GM23248 (cell line): ENCODE data around the gene PTGFRN. TPM values are rescaled to one million over a fixed set of nuclear protein-coding genes. Genes with fewer than 3 reads are reported as not detected.
"Not testable (repeated sequence)": the region's sequence is repeated elsewhere in the genome, so short reads cannot be mapped to it uniquely, and the experiment has no call there.

Experiments used
- DNase-seq: peaks from one replicate; pipeline ENCODE4 v3.0.0-alpha.2; 2015
- H2AFZ ChIP-seq: fragments of 200-600 bp; sonication (generic); 2 replicates; pipeline ENCODE4 v1.6.1; 2016; ENCODE audit warnings: antibody characterized with exemption
- H3F3A ChIP-seq: fragments of 200-600 bp; sonication (generic); 2 replicates; pipeline ENCODE4 v1.6.1; 2016; ENCODE audit warnings: mild to moderate bottlenecking, antibody characterized with exemption, mixed run types; ENCODE audit not compliant: insufficient read depth
- H3K27ac ChIP-seq: fragments of 200-600 bp; sonication (generic); 2 replicates; pipeline ENCODE4 v1.5.1; 2016; ENCODE audit warnings: mild to moderate bottlenecking
- H3K27me3 ChIP-seq: fragments of 200-600 bp; sonication (generic); replicated peaks from 2 replicates; pipeline ENCODE4 v1.6.1; 2016; ENCODE audit warnings: mild to moderate bottlenecking; ENCODE audit not compliant: insufficient read depth
- H3K36me3 ChIP-seq: fragments of 200-600 bp; sonication (generic); 2 replicates; pipeline ENCODE4 v1.6.1; 2016; ENCODE audit warnings: low read depth, mild to moderate bottlenecking
- H3K4me1 ChIP-seq: fragments of 200-600 bp; sonication (generic); 2 replicates; pipeline ENCODE4 v1.6.1; 2016; ENCODE audit warnings: mild to moderate bottlenecking; ENCODE audit not compliant: insufficient read depth
- H3K4me2 ChIP-seq: fragments of 200-600 bp; sonication (generic); one replicate; pipeline ENCODE4 v1.6.1; 2016; ENCODE audit warnings: mild to moderate bottlenecking; ENCODE audit not compliant: unreplicated experiment
- H3K4me3 ChIP-seq: fragments of 200-600 bp; sonication (generic); 2 replicates; pipeline ENCODE4 v1.5.1; 2016; ENCODE audit warnings: mild to moderate bottlenecking
- H3K79me2 ChIP-seq: fragments of 200-600 bp; sonication (generic); 2 replicates; pipeline ENCODE4 v1.6.1; 2016; ENCODE audit warnings: mild to moderate bottlenecking; ENCODE audit not compliant: insufficient read depth
- H3K9ac ChIP-seq: fragments of 200-600 bp; sonication (generic); 2 replicates; pipeline ENCODE4 v1.6.1; 2016; ENCODE audit warnings: mild to moderate bottlenecking
- H3K9me2 ChIP-seq: fragments of 200-600 bp; sonication (generic); 2 replicates; pipeline ENCODE4 v1.6.1; 2016; ENCODE audit warnings: mixed run types, mild to moderate bottlenecking, moderate library complexity; ENCODE audit not compliant: insufficient read depth
- H3K9me3 ChIP-seq: fragments of 200-600 bp; sonication (generic); one replicate; pipeline ENCODE4 v1.6.1; 2017; ENCODE audit warnings: low read depth
- H4K20me1 ChIP-seq: fragments of 200-600 bp; sonication (generic); 2 replicates; pipeline ENCODE4 v1.6.0; 2016; ENCODE audit not compliant: insufficient read depth
- EZH2 ChIP-seq: fragments of 200-600 bp; sonication (generic); IDR thresholded peaks from 2 replicates; pipeline ENCODE4 v1.6.1; 2018; ENCODE audit warnings: antibody characterized with exemption, mild to moderate bottlenecking; ENCODE audit not compliant: insufficient read depth, poor library complexity, severe bottlenecking
- EZH2phosphoT487 ChIP-seq: fragments of 200-600 bp; sonication (generic); IDR thresholded peaks from 2 replicates; pipeline ENCODE4 v1.6.1; 2018; ENCODE audit warnings: antibody characterized with exemption, moderate library complexity, mild to moderate bottlenecking, low read depth; ENCODE audit not compliant: insufficient read depth
- WGBS, 2 experiments: methylation state at CpG; one replicate each; pipeline ENCODE4 v1.1.6; 2015 to 2017; ENCODE audit warnings: low lambda C conversion rate in 2 of 2, low coverage in 1 of 2; ENCODE audit errors: missing lambda C conversion rate in 2 of 2; 5-methylcytosine and 5-hydroxymethylcytosine counted together
- in situ Hi-C: fragments of 300-500 bp; cut with MboI; formaldehyde crosslinking; loops from 2 replicates; pipeline ENCODE4 v1.15.0; 2020
- polyA plus RNA-seq: library from polyadenylated mRNA; unstranded; fragments of >200 nt; fragmentation: Nextera tagmentation; extraction: Ambion mirVana; gene quantifications from 2 replicates; pipeline ENCODE4 v1.2.1, GENCODE V29; 2016
- total RNA-seq: library from RNA; depleted of rRNA; stranded (reverse); fragments of >200 nt; shearing (Covaris generic); gene quantifications from 2 replicates; pipeline ENCODE4 v1.2.3, GENCODE V29; 2014; rRNA removed

PTGFRN gene
- 25.7 and 27.6 TPM in 2 replicates for total RNA-seq
- 14.7 and 15.2 TPM in 2 replicates for polyA plus RNA-seq

GRCh38 chr1:116909512-116910378 is at the start of gene PTGFRN:
Gene PTGFRN (plus strand): TSS chr1:116909916. CDS start chr1:116910204, 288 bp downstream.
- no peaks in the 10 kb centered on the region for H3K27me3 ChIP-seq
- peak within 1 kb of the TSS; percentile 86 for H3K4me2 ChIP-seq
- in situ Hi-C loops = no loop called here
- H3K4me1 ChIP-seq = no peaks in the 10 kb centered on the region
- H3K36me3 ChIP-seq = no peaks in the 10 kb centered on the region
- peak within 1 kb of the TSS; percentile 87 for H2AFZ ChIP-seq
- DNase-seq = peak; percentile 78
- H3K4me3 ChIP-seq = peak within 1 kb of the TSS; percentile 79
- peak within 1 kb of the TSS; percentile 80 for H3K9ac ChIP-seq
- no peaks in the 10 kb centered on the region for H3K9me2 ChIP-seq
- H4K20me1 ChIP-seq = no peaks in the 10 kb centered on the region
- no peaks in the 10 kb centered on the region for H3K9me3 ChIP-seq
- no peak within 1 kb of the TSS for H3K27ac ChIP-seq
- H3F3A ChIP-seq = peaks cover 3% of the 10 kb centered on the region; the same call in 1 of the 2 replicates
- TF ChIP-seq EZH2 = no peak
- TF ChIP-seq EZH2phosphoT487 = no peak
- 4 to 7% methylated on average over 36 to 69 of the region's 86 CpGs for WGBS, 2 experiments
- no peaks in the 10 kb centered on the region for H3K79me2 ChIP-seq

GRCh38 chr1:116860167-116860566 is 49.5 kb upstream of the PTGFRN start:
- H3K4me2 ChIP-seq, in situ Hi-C loops, H3K9me2 ChIP-seq, H3K9ac ChIP-seq, H3K27ac ChIP-seq, H3K4me3 ChIP-seq, H3K36me3 ChIP-seq, H2AFZ ChIP-seq, DNase-seq, H4K20me1 ChIP-seq, H3K27me3 ChIP-seq, H3K79me2 ChIP-seq, H3K9me3 ChIP-seq: not testable (repeated sequence)
- 18 to 36% methylated on average over 2 of the region's 2 CpGs for WGBS, 2 experiments
- Histone ChIP-seq H3F3A (peaks cover 13% of the 10 kb centered on the region), H3K4me1 (peaks cover 23% of the 10 kb centered on the region)

GRCh38 chr1:116861137-116861536 is 48.6 kb upstream of the PTGFRN start:
- no peak overlapping the region for H3K4me2 ChIP-seq
- H3K9me3 ChIP-seq = no peaks in the 10 kb centered on the region
- no peak overlapping the region for H3K27ac ChIP-seq
- H3K79me2 ChIP-seq = no peaks in the 10 kb centered on the region
- H4K20me1 ChIP-seq = no peaks in the 10 kb centered on the region
- peaks cover 3% of the 10 kb centered on the region for H3F3A ChIP-seq
- H3K9ac ChIP-seq = no peak overlapping the region
- in situ Hi-C loops = no loop called here
- no peak for TF ChIP-seq EZH2
- no peak for TF ChIP-seq EZH2phosphoT487
- 84 to 88% methylated on average over 3 of the region's 3 CpGs for WGBS, 2 experiments
- no peaks in the 10 kb centered on the region for H3K9me2 ChIP-seq
- no peak overlapping the region for H2AFZ ChIP-seq
- H3K27me3 ChIP-seq = no peaks in the 10 kb centered on the region
- 0 out of 2 replicates have a peak, but pooled peaks cover 3% of the 10 kb centered on the region for H3K36me3 ChIP-seq
- no peak for DNase-seq
- H3K4me3 ChIP-seq = no peak overlapping the region
- H3K4me1 ChIP-seq = peaks cover 13% of the 10 kb centered on the region

- H3K27ac ChIP-seq, H3K9ac ChIP-seq, H3K4me2 ChIP-seq, H3F3A ChIP-seq, H3K36me3 ChIP-seq, H3K27me3 ChIP-seq, H3K9me2 ChIP-seq, H3K79me2 ChIP-seq, H4K20me1 ChIP-seq, in situ Hi-C loops, H3K9me3 ChIP-seq, H3K4me3 ChIP-seq, H3K4me1 ChIP-seq, H2AFZ ChIP-seq: not testable (repeated sequence)
- peak; percentile 63 for DNase-seq
- 14 to 19% methylated on average over 3 of the region's 3 CpGs for WGBS, 2 experiments
These were observed 46.7 kb upstream of the PTGFRN start for GRCh38 chr1:116863031-116863430.

- H3K9ac ChIP-seq, H3K27me3 ChIP-seq, H3F3A ChIP-seq, H3K9me3 ChIP-seq, H3K27ac ChIP-seq, H2AFZ ChIP-seq, H3K36me3 ChIP-seq, H3K4me3 ChIP-seq, H3K4me2 ChIP-seq, H3K4me1 ChIP-seq, H4K20me1 ChIP-seq, in situ Hi-C loops, DNase-seq, H3K9me2 ChIP-seq, H3K79me2 ChIP-seq: not testable (repeated sequence)
- WGBS, 2 experiments = 56 to 80% methylated on average over 2 of the region's 2 CpGs
These were observed 43.2 kb upstream of the PTGFRN start for GRCh38 chr1:116866478-116866877.
